GM20000 (cell line): ENCODE data around the gene C9.
"Not testable (repeated sequence)": the region's sequence is repeated elsewhere in the genome, so short reads cannot be mapped to it uniquely, and the experiment has no call there.

Source experiments
- DNase-seq: peaks from one replicate; pipeline ENCODE4 v3.0.0; 2012; ENCODE audit warnings: low spot score
- CTCF ChIP-seq: IDR thresholded peaks from 2 replicates; pipeline ENCODE4 v1.5.1; 2012; ENCODE audit warnings: mild to moderate bottlenecking, control low read depth; ENCODE audit errors: extremely low read depth, missing control alignments

C9 gene

GRCh38 chr5:39342460-39342859, 21.8 kb downstream of the C9 start:
- DNase-seq = no peak
- TF ChIP-seq CTCF = no peak

- no peak for DNase-seq
- no peak for TF ChIP-seq CTCF
Measured at GRCh38 chr5:39341896-39342295, 22.4 kb downstream of the C9 start.

GRCh38 chr5:39340506-39340905, 23.8 kb downstream of the C9 start:
- DNase-seq = no peak
- TF ChIP-seq CTCF = no peak

GRCh38 chr5:39337252-39337915, 26.9 kb downstream of the C9 start:
- TF ChIP-seq CTCF = no peak
- no peak for DNase-seq

GRCh38 chr5:39334296-39334695, 30.0 kb downstream of the C9 start:
- DNase-seq = not testable (repeated sequence)

GRCh38 chr5:39333104-39333503, 31.2 kb downstream of the C9 start:
- no peak for DNase-seq
- TF ChIP-seq CTCF = no peak

- TF ChIP-seq CTCF = no peak
- DNase-seq = no peak
Measured at GRCh38 chr5:39331861-39332381, 32.4 kb downstream of the C9 start.

- DNase-seq = no peak
- no peak for TF ChIP-seq CTCF
Measured at GRCh38 chr5:39328731-39329130, 35.6 kb downstream of the C9 start.
